Endothelial cell of umbilical vein (primary cell): Measurements from ENCODE around the gene TMEM59L. TPM values are rescaled to one million over a fixed set of nuclear protein-coding genes. Genes with fewer than 3 reads are reported as not detected.

Experiments
- BruUV-seq: library from RNA; stranded (reverse); fragments of 400-500 nt; replicated peaks from 2 replicates; lab custom pipeline; 2021; lab: Mats Ljungman, UMichigan
- CTCF ChIA-PET: fragments of 300-600, 350-600 bp; sonication (Branson Sonifier 250); formaldehyde crosslinking; loops from one replicate; lab custom pipeline; 2021; ENCODE audit warnings: antibody characterized with exemption, inconsistent platforms; lab: Charles Lee
- POLR2A ChIA-PET: fragments of 300-600, 350-600 bp; sonication (Branson Sonifier 250); formaldehyde crosslinking; loops from one replicate; lab custom pipeline; 2021; ENCODE audit warnings: antibody characterized with exemption, inconsistent platforms; lab: Charles Lee
- DNase-seq: peaks from one replicate; pipeline ENCODE4 v3.0.0-alpha.2; 2011; ENCODE audit warnings: low read depth, low spot score
- FAIRE-seq: peaks from 2 replicates; lab custom pipeline; 2011; peaks lifted over from hg19 to GRCh38; lab: Jason Lieb, UNC
- H2AFZ ChIP-seq: 2 replicates; pipeline ENCODE4 v1.6.0; 2012; ENCODE audit warnings: low read depth, low read length, control low read depth, inconsistent platforms
- H3K27ac ChIP-seq: 2 replicates; pipeline ENCODE4 v1.5.1; 2011; ENCODE audit warnings: low read depth, mild to moderate bottlenecking, control low read depth, low read length, moderate library complexity; ENCODE audit not compliant: insufficient read depth
- H3K27me3 ChIP-seq, 2 experiments: 2 replicates each; pipeline versions ENCODE4 v1.6.0 to v1.6.1; 2011; ENCODE audit warnings: low read length in 2 of 2, mixed read lengths in 1 of 2; ENCODE audit not compliant: control insufficient read depth in 2 of 2, insufficient read depth in 2 of 2
- H3K36me3 ChIP-seq, 2 experiments: 2 replicates in 1 of 2; 3 replicates in 1 of 2; pipeline ENCODE4 v1.5.1; 2011; ENCODE audit warnings: low read length in 2 of 2, mild to moderate bottlenecking in 1 of 2, moderate library complexity in 1 of 2; ENCODE audit not compliant: control insufficient read depth in 2 of 2, insufficient read depth in 2 of 2; ENCODE audit errors: extremely low read depth in 1 of 2
- H3K4me1 ChIP-seq: 3 replicates; pipeline ENCODE4 v1.5.1; 2011; ENCODE audit warnings: mild to moderate bottlenecking, low read length; ENCODE audit not compliant: control insufficient read depth, insufficient read depth; ENCODE audit errors: extremely low read depth
- H3K4me2 ChIP-seq: 2 replicates; pipeline ENCODE4 v1.6.1; 2011; ENCODE audit warnings: low read length, control low read depth, mixed read lengths; ENCODE audit not compliant: insufficient read depth
- H3K4me3 ChIP-seq, 3 experiments: fragments of 200-600 bp in 1 of 3; sonication (generic), shearing (Covaris generic) in 1 of 3; replicated peaks in 1 of 3; 2 replicates each; pipeline ENCODE4 v1.5.1; 2011 to 2016; ENCODE audit warnings: control low read depth in 3 of 3, low read length in 3 of 3, mild to moderate bottlenecking in 2 of 3, inconsistent platforms in 1 of 3, low read depth in 1 of 3, moderate library complexity in 1 of 3; ENCODE audit not compliant: insufficient read depth in 1 of 3
- H3K79me2 ChIP-seq: 2 replicates; pipeline ENCODE4 v1.6.0; 2012; ENCODE audit warnings: low read length, inconsistent platforms; ENCODE audit not compliant: control insufficient read depth, insufficient read depth
- H3K9ac ChIP-seq: replicated peaks from 2 replicates; pipeline ENCODE3; 2011; ENCODE audit warnings: low read length, control low read depth; ENCODE audit not compliant: insufficient read depth; ENCODE audit errors: extremely low read depth
- H3K9me1 ChIP-seq: replicated peaks from 3 replicates; pipeline ENCODE4 v1.6.0; 2011; ENCODE audit warnings: mild to moderate bottlenecking, low read length; ENCODE audit not compliant: control insufficient read depth, insufficient read depth; ENCODE audit errors: extremely low read depth
- H3K9me3 ChIP-seq: replicated peaks from 2 replicates; pipeline ENCODE4 v1.5.1; 2012; ENCODE audit warnings: low read length, inconsistent platforms; ENCODE audit not compliant: control insufficient read depth, insufficient read depth
- H4K20me1 ChIP-seq: replicated peaks from 2 replicates; pipeline ENCODE3; 2011; ENCODE audit warnings: mild to moderate bottlenecking, low read length; ENCODE audit not compliant: control insufficient read depth, insufficient read depth; ENCODE audit errors: extremely low read depth
- CTCF ChIP-seq, 2 donors: IDR thresholded peaks; 1 replicate in 1 of 2; 2 replicates in 1 of 2; pipeline ENCODE4 v1.5.1; 2011; ENCODE audit warnings: low read length in 2 of 2, mild to moderate bottlenecking in 2 of 2, moderate library complexity in 2 of 2, control low read depth in 1 of 2, inconsistent platforms in 1 of 2, low read depth in 1 of 2; ENCODE audit not compliant: insufficient read depth in 1 of 2; ENCODE audit errors: extremely low read depth in 1 of 2
- EZH2 ChIP-seq: IDR thresholded peaks from 2 replicates; pipeline ENCODE4 v1.6.1; 2012; ENCODE audit warnings: borderline replicate concordance, low read depth, mild to moderate bottlenecking, moderate library complexity, low read length, inconsistent platforms; ENCODE audit not compliant: severe bottlenecking
- FOS ChIP-seq: IDR thresholded peaks from 2 replicates; pipeline ENCODE4 v1.6.1; 2011; ENCODE audit warnings: mild to moderate bottlenecking, low read length, moderate library complexity, borderline replicate concordance; ENCODE audit not compliant: insufficient read depth
- GATA2 ChIP-seq: IDR thresholded peaks from 2 replicates; pipeline ENCODE4 v1.7.0; 2011; ENCODE audit warnings: low read depth, mild to moderate bottlenecking, moderate library complexity, mixed read lengths, low read length; ENCODE audit not compliant: insufficient read length, insufficient read depth
- JUN ChIP-seq: IDR thresholded peaks from 2 replicates; pipeline ENCODE4 v1.6.1; 2011; ENCODE audit warnings: borderline replicate concordance, low read depth; ENCODE audit not compliant: insufficient read length, insufficient read depth
- MAX ChIP-seq: IDR thresholded peaks from 2 replicates; pipeline ENCODE4 v1.6.1; 2011; ENCODE audit not compliant: insufficient read depth, insufficient read length
- MYC ChIP-seq: IDR thresholded peaks from one replicate; pipeline ENCODE4 v1.6.1; 2011; ENCODE audit warnings: mild to moderate bottlenecking, low read depth, low read length
- POLR2A ChIP-seq: IDR thresholded peaks from 2 replicates; pipeline ENCODE4 v1.6.1; 2012; ENCODE audit warnings: low read depth, mild to moderate bottlenecking, control low read depth, low read length
- POLR2AphosphoS5 ChIP-seq: IDR thresholded peaks from 2 replicates; pipeline ENCODE4 v1.6.1; 2012; ENCODE audit warnings: low read depth, mild to moderate bottlenecking, control low read depth, low read length, moderate library complexity; ENCODE audit not compliant: insufficient read depth
- dilution Hi-C: fragments of 300-500 bp; cut with MboI; formaldehyde crosslinking; loops from one replicate; pipeline ENCODE4 v1.15.0; 2019; ENCODE audit warnings: low sequenced_read_pairs; ENCODE audit not compliant: extremely low pct_ligation_motif_present
- intact Hi-C: fragments of 100-400 bp; cut with micrococcal nuclease; formaldehyde crosslinking; loops from one replicate; pipeline ENCODE4 v1.10.0; 2022
- polyA plus RNA-seq, 4 experiments: library from polyadenylated mRNA; depleted of rRNA in 3 of 4; stranded (reverse) in 3 of 4; unstranded in 1 of 4; fragments of >200 nt; gene quantifications; 2 replicates each; pipeline versions ENCODE4 v1.2.1 to v1.2.3, GENCODE V29; 2011 to 2012; ENCODE audit warnings: missing spikeins in 1 of 4
- total RNA-seq: library from RNA; stranded (reverse); gene quantifications from 2 replicates; pipeline ENCODE4 v1.2.3, GENCODE V29; 2021

Gene TMEM59L
- total and polyA plus RNA-seq, 2 donors (not counting 3 experiments of a cell fraction or from before 2014, with no cell fraction given) = 0.43 to 0.97 TPM

GRCh38 chr19:18657590-18658365 lies 45.1 kb downstream of the TMEM59L start:
- Histone ChIP-seq H3K4me2 (no peak overlapping the region), H3K9ac (no peak overlapping the region), H3K27me3 (no peaks in the 10 kb centered on the region), H4K20me1 (no peaks in the 10 kb centered on the region), H3K79me2 (no peaks in the 10 kb centered on the region), H3K4me3 (no peak overlapping the region), H3K36me3 (no peaks in the 10 kb centered on the region), H2AFZ (no peak overlapping the region), H3K4me1 (peaks cover 3% of the 10 kb centered on the region), H3K27ac (no peak overlapping the region), H3K9me3 (no peaks in the 10 kb centered on the region), H3K9me1 (no peaks in the 10 kb centered on the region)
- CTCF ChIA-PET = no interaction called here
- DNase-seq (no peak), FAIRE-seq (no peak)
- POLR2A ChIA-PET = interaction anchor here (0.5 kb wide), 1 partner anchor 205 kb away, joined by 4 read pairs; no protein-coding TSS in a partner anchor
- TF ChIP-seq GATA2 (no peak), MYC (no peak), MAX (no peak), EZH2 (no peak), CTCF (IDR thresholded peaks at IDR 0.05; ENCODE audit: extremely low read depth in 1 of 2, insufficient read depth in 1 of 2, low read depth in 1 of 2, low read length in 2 of 2) (no peak), JUN (no peak), FOS (no peak), POLR2AphosphoS5 (no peak), POLR2A (no peak)
- no TSS peak for BruUV-seq
- intact Hi-C loops = no loop called here
- dilution Hi-C loops = no loop called here
